SH-SY5Y (cell line): ENCODE data around the gene ZC3H14.

Source experiments
- GATA2 ChIP-seq: IDR thresholded peaks from 2 replicates; pipeline ENCODE4 v1.6.1; 2011; ENCODE audit warnings: mild to moderate bottlenecking, low read depth, low read length
- GATA3 ChIP-seq: IDR thresholded peaks from 2 replicates; pipeline ENCODE4 v1.6.1; 2011; ENCODE audit warnings: low read depth, mild to moderate bottlenecking, low read length, moderate library complexity

GRCh38 chr14:88639221-88639620 lies 76.4 kb downstream of the ZC3H14 start:
- no peak for TF ChIP-seq GATA3
- TF ChIP-seq GATA2, result no peak
